HEK293T (cell line): ENCODE data around the gene WBP1.
A peak's percentile ranks its signal among the peaks of the same experiment; 100 is the strongest.

Experiments used
- CTCF ChIA-PET: fragments of 350-600 bp; formaldehyde crosslinking; extraction: SDS; loops from one replicate; lab custom pipeline; 2021; ENCODE audit warnings: antibody characterized with exemption, inconsistent platforms; lab: Yijun Ruan, JAX
- POLR2A ChIA-PET: fragments of 350-600 bp; formaldehyde crosslinking; extraction: SDS; loops from one replicate; lab custom pipeline; 2020; ENCODE audit warnings: antibody characterized with exemption, inconsistent platforms; lab: Yijun Ruan, JAX
- DNase-seq: peaks from one replicate; pipeline ENCODE4 v3.0.0; 2012; ENCODE audit warnings: mixed read lengths; ENCODE audit errors: extremely low spot score
- ARNT ChIP-seq: fragments of 450-650 bp; IDR thresholded peaks from 2 replicates; pipeline ENCODE4 v1.6.1; 2017; ENCODE audit warnings: mild to moderate bottlenecking
- BHLHE40 ChIP-seq: fragments of 450-650 bp; IDR thresholded peaks from 2 replicates; pipeline ENCODE4 v1.6.1; 2016; ENCODE audit warnings: mild to moderate bottlenecking, moderate library complexity, borderline replicate concordance
- CTBP1 ChIP-seq: fragments of 450-650 bp; IDR thresholded peaks from 2 replicates; pipeline ENCODE4 v1.6.1; 2016; ENCODE audit warnings: borderline replicate concordance
- ELF4 ChIP-seq: fragments of 450-650 bp; IDR thresholded peaks from 2 replicates; pipeline ENCODE4 v1.6.1; 2017; ENCODE audit warnings: antibody characterized with exemption
- FOXA1 ChIP-seq: fragments of 450-650 bp; IDR thresholded peaks from 2 replicates; pipeline ENCODE4 v1.6.1; 2016; ENCODE audit warnings: mild to moderate bottlenecking
- FOXK2 ChIP-seq: fragments of 450-650 bp; IDR thresholded peaks from 2 replicates; pipeline ENCODE4 v1.6.1; 2016; ENCODE audit warnings: mild to moderate bottlenecking
- FOXM1 ChIP-seq: fragments of 450-650 bp; IDR thresholded peaks from 2 replicates; pipeline ENCODE4 v1.6.1; 2017; ENCODE audit warnings: mild to moderate bottlenecking, borderline replicate concordance
- HDGF ChIP-seq: fragments of 450-650 bp; IDR thresholded peaks from 2 replicates; pipeline ENCODE4 v1.6.1; 2017; ENCODE audit warnings: antibody characterized with exemption, borderline replicate concordance
- L3MBTL2 ChIP-seq: fragments of 450-650 bp; conservative IDR thresholded peaks from 2 replicates; pipeline ENCODE4 v1.6.1; 2016; ENCODE audit warnings: mild to moderate bottlenecking
- LEF1 ChIP-seq: fragments of 450-650 bp; IDR thresholded peaks from 2 replicates; pipeline ENCODE4 v1.6.1; 2017; ENCODE audit warnings: mild to moderate bottlenecking, borderline replicate concordance
- NFRKB ChIP-seq: fragments of 450-650 bp; IDR thresholded peaks from 2 replicates; pipeline ENCODE4 v1.6.1; 2016; ENCODE audit warnings: mild to moderate bottlenecking, moderate library complexity
- PKNOX1 ChIP-seq: fragments of 450-650 bp; IDR thresholded peaks from 2 replicates; pipeline ENCODE4 v1.6.1; 2016
- SP1 ChIP-seq: fragments of 450-650 bp; IDR thresholded peaks from 2 replicates; pipeline ENCODE4 v1.6.1; 2017
- SUZ12 ChIP-seq: fragments of 450-650 bp; IDR thresholded peaks from 2 replicates; pipeline ENCODE4 v1.6.1; 2016; ENCODE audit warnings: mild to moderate bottlenecking
- TARDBP ChIP-seq: fragments of 450-650 bp; IDR thresholded peaks from 2 replicates; pipeline ENCODE4 v1.6.1; 2016
- ZNF384 ChIP-seq: fragments of 450-650 bp; IDR thresholded peaks from 2 replicates; pipeline ENCODE4 v1.6.1; 2016

The WBP1 gene

GRCh38 chr2:74448771-74449170 is 9.5 kb upstream of the WBP1 start:
- ChIA-PET CTCF (no interaction called here), POLR2A (interaction anchor here (0.7 kb wide), 1 partner anchor 8 kb away, joined by 3 read pairs; no protein-coding TSS in a partner anchor)
- no peak for DNase-seq
- TF ChIP-seq LEF1: no peak
- TF ChIP-seq L3MBTL2: no peak
- TF ChIP-seq HDGF: no peak
- TF ChIP-seq FOXM1: no peak
- no peak for TF ChIP-seq CTBP1
- no peak for TF ChIP-seq SP1
- TF ChIP-seq PKNOX1: no peak
- TF ChIP-seq ZNF384: no peak

GRCh38 chr2:74450570-74451190 is 7.6 kb upstream of the WBP1 start:
- POLR2A ChIA-PET: interaction anchor here (1.2 kb wide), 1 partner anchor 10 kb away, joined by 8 read pairs; no protein-coding TSS in a partner anchor
- DNase-seq: no peak
- TF ChIP-seq FOXA1 (no peak), TARDBP (no peak), FOXK2 (no peak), L3MBTL2 (no peak), ZNF384 (no peak), LEF1 (no peak), NFRKB (no peak), FOXM1 (no peak), SUZ12 (no peak), ELF4 (no peak), CTBP1 (no peak), PKNOX1 (no peak), ARNT (no peak), SP1 (no peak), HDGF (no peak), BHLHE40 (no peak)
- CTCF ChIA-PET: no interaction called here

GRCh38 chr2:74454654-74455511 is 3.4 kb upstream of the WBP1 start, which contains the start of gene INO80B:
Gene INO80B, plus strand, starts transcription at chr2:74455087. Its CDS starts 30 bp downstream, at chr2:74455117.
- DNase-seq: peak; percentile 82
- peak; percentile 66 for TF ChIP-seq PKNOX1
- no peak; the same call in 1 of the 2 replicates for TF ChIP-seq FOXM1
- TF ChIP-seq NFRKB: peak; percentile 77
- peak; percentile 88 for TF ChIP-seq CTBP1
- peak; percentile 27 for TF ChIP-seq L3MBTL2
- peak; percentile 88 for TF ChIP-seq ELF4
- no peak for TF ChIP-seq SUZ12
- ChIA-PET POLR2A (interaction anchor here (0.8 to 8.2 kb wide), 14 partner anchors 10 to 135 kb away, joined by 3 to 81 read pairs (median 5); partner anchors contain the start of genes AUP1, C2orf81, HTRA2 and MOGS), CTCF (interaction anchor here (1.0 kb wide), 1 partner anchor 54 kb away, joined by 3 read pairs; no protein-coding TSS in a partner anchor)

GRCh38 chr2:74457129-74457548 is 1.1 kb upstream of the WBP1 start:
- TF ChIP-seq BHLHE40 (no peak), L3MBTL2 (no peak), HDGF (no peak), LEF1 (no peak), PKNOX1 (no peak), SP1 (no peak), CTBP1 (no peak), ELF4 (no peak), NFRKB (no peak)
- peak; percentile 16 for DNase-seq
- ChIA-PET CTCF (no interaction called here), POLR2A (interaction anchor here (0.8 to 8.2 kb wide), 11 partner anchors 10 to 66 kb away, joined by 3 to 81 read pairs (median 9); partner anchors contain the start of genes C2orf81, CCDC142, MRPL53 and TTC31)

- TF ChIP-seq SP1 (no peak), NFRKB (no peak), LEF1 (no peak), FOXA1 (no peak), ELF4 (no peak), TARDBP (no peak), HDGF (no peak), BHLHE40 (no peak), FOXK2 (no peak), SUZ12 (no peak), FOXM1 (no peak)
- ChIA-PET POLR2A (interaction anchor here (0.5 to 8.2 kb wide), 20 partner anchors 10 to 196 kb away, joined by 3 to 81 read pairs (median 6); partner anchors contain the start of genes AUP1, C2orf81, CCDC142 and HTRA2), CTCF (interaction anchor here (1.0 kb wide), 2 partner anchors 26 to 74 kb away, joined by 3 read pairs; no protein-coding TSS in a partner anchor)
- peak; percentile 28 for DNase-seq
Observed at GRCh38 chr2:74457549-74458131, 598 bp upstream of the WBP1 start.
